ENCODE measurements around the gene PBLD.

- TF ChIP-seq CTCF (IDR thresholded peaks at IDR 0.05; ENCODE audit: low read depth, low read length) (no peak), POLR2A (IDR thresholded peaks at IDR 0.05; ENCODE audit: extremely low read depth, insufficient read length) (no peak), MYC (IDR thresholded peaks at IDR 0.05; ENCODE audit: low read depth, low read length) (no peak), MAX (IDR thresholded peaks at IDR 0.05; ENCODE audit: low read depth, low read length) (no peak)
These were observed 34.4 kb upstream of the PBLD start for GRCh38 chr10:68367121-68367520.

All from NB4 (cell line).